Fibroblast of villous mesenchyme (primary cell): Measurements from ENCODE around the gene ROCK1. TPM values are rescaled to one million over a fixed set of nuclear protein-coding genes. Genes with fewer than 3 reads are reported as not detected.
A peak's percentile ranks its signal among the peaks of the same experiment; 100 is the strongest.

Source experiments
- DNase-seq: peaks from one replicate; pipeline ENCODE4 v3.0.0-alpha.2; 2010; ENCODE audit warnings: low read depth
- H3K4me3 ChIP-seq: 2 replicates; pipeline ENCODE4 v1.5.1; 2011; ENCODE audit warnings: low read depth, mild to moderate bottlenecking, low read length
- CTCF ChIP-seq: IDR thresholded peaks from 2 replicates; pipeline ENCODE4 v1.5.1; 2012; ENCODE audit warnings: low read depth, mild to moderate bottlenecking, low read length; ENCODE audit not compliant: insufficient read depth
- total RNA-seq: library from RNA; depleted of rRNA; stranded (reverse); fragments of >200 nt; gene quantifications from 2 replicates; pipeline ENCODE4 v1.2.3, GENCODE V29; 2012

ROCK1 gene
- total RNA-seq, 1 donor: 55.3 TPM

DNA sequence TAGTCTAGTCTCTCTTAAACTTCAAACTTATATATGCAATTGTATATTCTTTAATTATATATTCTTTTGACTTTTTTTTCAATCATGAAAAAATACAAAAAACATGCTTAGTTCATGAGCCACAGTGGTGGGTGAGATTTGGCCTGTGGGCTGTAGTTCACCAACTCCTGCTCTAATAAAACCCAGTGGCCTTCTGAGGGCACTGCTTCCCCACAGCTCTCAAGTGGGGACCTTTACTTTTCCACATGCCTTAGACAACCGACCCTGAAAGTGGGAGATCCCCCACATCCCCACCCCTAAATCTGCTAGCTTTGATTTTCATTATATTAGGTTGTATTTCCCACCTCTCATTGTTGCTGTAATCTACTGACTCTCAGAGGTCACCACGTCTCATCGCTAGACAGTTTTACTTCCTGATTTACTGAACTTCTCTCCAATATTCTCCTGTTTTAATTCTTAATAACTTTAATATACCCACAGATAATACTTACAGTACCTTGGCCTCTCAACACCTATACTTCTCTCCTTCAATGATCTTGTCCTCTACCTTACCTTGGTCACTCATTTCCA, 57.3 kb downstream of the ROCK1 start:
- no peak for DNase-seq
- no peak overlapping the region for H3K4me3 ChIP-seq
- no peak for TF ChIP-seq CTCF

- no peak overlapping the region for H3K4me3 ChIP-seq
- peak; percentile 84 for DNase-seq
- TF ChIP-seq CTCF: no peak
These were observed 58.5 kb downstream of the ROCK1 start for GRCh38 chr18:21053127-21053526.

DNA sequence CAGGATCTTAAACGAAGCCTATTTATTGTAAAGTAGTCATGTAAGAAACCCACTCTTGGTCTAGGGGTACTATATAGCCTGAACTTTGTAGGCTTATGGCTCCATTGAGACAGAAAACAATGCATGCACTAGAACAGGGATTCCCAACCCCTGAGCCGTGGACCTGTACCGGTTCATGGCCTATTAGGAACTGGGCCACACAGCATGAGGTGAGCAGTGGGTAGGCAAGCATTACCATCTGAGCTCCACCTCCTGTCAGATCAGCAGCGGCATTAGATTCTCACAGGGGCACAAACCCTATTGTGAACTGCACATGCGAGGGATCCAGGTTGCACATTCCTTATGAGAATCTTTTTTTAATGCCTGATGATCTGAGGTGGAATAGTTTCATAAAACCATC, 59.2 kb downstream of the ROCK1 start:
- DNase-seq: no peak
- H3K4me3 ChIP-seq: no peak overlapping the region
- no peak for TF ChIP-seq CTCF

DNA sequence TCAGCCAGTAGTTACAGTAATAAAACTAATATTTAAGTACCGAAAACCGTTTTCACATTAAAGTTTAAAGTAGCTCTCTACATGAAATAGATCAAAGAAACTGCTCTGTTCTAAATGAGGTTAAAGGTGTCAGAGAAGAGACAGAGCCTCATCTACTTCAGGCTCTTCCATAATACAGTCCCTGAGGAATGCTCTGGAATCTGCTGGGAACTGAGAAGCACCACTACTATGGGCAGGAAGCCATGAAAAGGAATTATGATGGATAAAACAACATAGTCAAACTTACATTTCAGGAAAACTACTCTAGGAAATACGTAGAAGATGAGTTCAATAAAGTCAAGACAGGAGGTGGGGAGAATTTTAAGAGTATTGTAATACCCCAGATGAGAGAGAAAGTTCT, 60.0 kb downstream of the ROCK1 start:
- no peak overlapping the region for H3K4me3 ChIP-seq
- no peak for TF ChIP-seq CTCF
- DNase-seq: peak; percentile 6

- no peak for TF ChIP-seq CTCF
These were observed 62.3 kb downstream of the ROCK1 start for GRCh38 chr18:21049306-21049705.

DNA sequence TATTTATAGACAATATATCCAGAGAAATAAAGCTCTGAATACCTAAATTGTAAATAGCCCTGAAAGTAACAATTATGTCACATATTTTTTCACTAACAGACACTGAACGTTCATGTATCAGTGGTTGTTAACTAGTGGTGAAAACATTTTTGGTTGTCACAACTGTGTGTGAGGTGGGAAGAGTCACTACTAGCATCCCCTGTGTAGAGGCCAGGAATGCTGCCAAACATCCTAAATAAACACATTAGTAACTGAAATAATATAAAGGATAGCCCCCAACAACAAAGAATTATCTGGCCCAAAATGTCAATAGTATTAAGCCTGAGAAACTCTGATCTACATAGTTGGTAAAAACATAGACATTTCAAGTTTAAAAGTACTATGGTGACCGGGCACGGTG, 64.5 kb downstream of the ROCK1 start:
- no peak for DNase-seq
- no peak overlapping the region for H3K4me3 ChIP-seq
- no peak for TF ChIP-seq CTCF

More at GRCh38 chr18:21049306-21049705, 62.3 kb downstream of the ROCK1 start:
- DNase-seq: peak; percentile 17
- no peak overlapping the region for H3K4me3 ChIP-seq

DNA sequence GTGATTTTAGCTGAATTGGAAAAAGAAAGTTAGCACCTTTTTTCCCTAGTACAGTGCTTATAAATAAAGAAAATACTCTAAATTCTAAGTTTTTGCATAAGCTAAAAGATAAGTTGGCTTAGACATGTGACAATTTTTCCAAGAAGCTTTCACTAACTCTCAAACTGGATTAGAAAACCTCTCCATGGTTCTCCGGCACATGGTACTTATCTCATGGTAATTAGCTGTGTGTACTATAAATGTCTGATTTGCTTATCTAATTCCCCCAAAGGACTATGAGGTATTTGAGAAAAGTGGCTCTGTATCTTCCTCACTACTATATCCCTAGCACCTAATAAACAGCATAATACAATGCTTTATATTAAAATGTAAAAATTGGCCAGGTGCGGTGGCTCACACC, 71.1 kb downstream of the ROCK1 start:
- H3K4me3 ChIP-seq: no peak overlapping the region
- no peak for TF ChIP-seq CTCF
- DNase-seq: no peak
